Endothelial cell of umbilical vein (primary cell): Measurements from ENCODE around the gene FAM240B. TPM values are rescaled to one million over a fixed set of nuclear protein-coding genes. Genes with fewer than 3 reads are reported as not detected.

Experiments used
- Bru-seq: library from RNA; stranded (reverse); fragments of 400-500 nt; gene quantifications from one replicate; lab custom pipeline; 2021; lab: Mats Ljungman, UMichigan
- BruChase-seq, 2 experiments: library from RNA; stranded (reverse); fragments of 400-500 nt; gene quantifications; one replicate each; lab custom pipeline; 2021; lab: Mats Ljungman, UMichigan
- BruUV-seq: library from RNA; stranded (reverse); fragments of 400-500 nt; replicated peaks from 2 replicates; lab custom pipeline; 2021; lab: Mats Ljungman, UMichigan
- CTCF ChIA-PET: fragments of 300-600, 350-600 bp; sonication (Branson Sonifier 250); formaldehyde crosslinking; loops from one replicate; lab custom pipeline; 2021; ENCODE audit warnings: antibody characterized with exemption, inconsistent platforms; lab: Charles Lee
- POLR2A ChIA-PET: fragments of 300-600, 350-600 bp; sonication (Branson Sonifier 250); formaldehyde crosslinking; loops from one replicate; lab custom pipeline; 2021; ENCODE audit warnings: antibody characterized with exemption, inconsistent platforms; lab: Charles Lee
- DNase-seq: peaks from one replicate; pipeline ENCODE4 v3.0.0-alpha.2; 2011; ENCODE audit warnings: low read depth, low spot score
- FAIRE-seq: peaks from 2 replicates; lab custom pipeline; 2011; peaks lifted over from hg19 to GRCh38; lab: Jason Lieb, UNC
- H2AFZ ChIP-seq: 2 replicates; pipeline ENCODE4 v1.6.0; 2012; ENCODE audit warnings: low read depth, low read length, control low read depth, inconsistent platforms
- H3K27ac ChIP-seq: 2 replicates; pipeline ENCODE4 v1.5.1; 2011; ENCODE audit warnings: low read depth, mild to moderate bottlenecking, control low read depth, low read length, moderate library complexity; ENCODE audit not compliant: insufficient read depth
- H3K27me3 ChIP-seq, 2 experiments: 2 replicates each; pipeline versions ENCODE4 v1.6.0 to v1.6.1; 2011; ENCODE audit warnings: low read length in 2 of 2, mixed read lengths in 1 of 2; ENCODE audit not compliant: control insufficient read depth in 2 of 2, insufficient read depth in 2 of 2
- H3K36me3 ChIP-seq, 2 experiments: 2 replicates in 1 of 2; 3 replicates in 1 of 2; pipeline ENCODE4 v1.5.1; 2011; ENCODE audit warnings: low read length in 2 of 2, mild to moderate bottlenecking in 1 of 2, moderate library complexity in 1 of 2; ENCODE audit not compliant: control insufficient read depth in 2 of 2, insufficient read depth in 2 of 2; ENCODE audit errors: extremely low read depth in 1 of 2
- H3K4me1 ChIP-seq: 3 replicates; pipeline ENCODE4 v1.5.1; 2011; ENCODE audit warnings: mild to moderate bottlenecking, low read length; ENCODE audit not compliant: control insufficient read depth, insufficient read depth; ENCODE audit errors: extremely low read depth
- H3K4me2 ChIP-seq: 2 replicates; pipeline ENCODE4 v1.6.1; 2011; ENCODE audit warnings: low read length, control low read depth, mixed read lengths; ENCODE audit not compliant: insufficient read depth
- H3K4me3 ChIP-seq, 3 experiments: fragments of 200-600 bp in 1 of 3; sonication (generic), shearing (Covaris generic) in 1 of 3; replicated peaks in 1 of 3; 2 replicates each; pipeline ENCODE4 v1.5.1; 2011 to 2016; ENCODE audit warnings: control low read depth in 3 of 3, low read length in 3 of 3, mild to moderate bottlenecking in 2 of 3, inconsistent platforms in 1 of 3, low read depth in 1 of 3, moderate library complexity in 1 of 3; ENCODE audit not compliant: insufficient read depth in 1 of 3
- H3K79me2 ChIP-seq: 2 replicates; pipeline ENCODE4 v1.6.0; 2012; ENCODE audit warnings: low read length, inconsistent platforms; ENCODE audit not compliant: control insufficient read depth, insufficient read depth
- H3K9ac ChIP-seq: replicated peaks from 2 replicates; pipeline ENCODE3; 2011; ENCODE audit warnings: low read length, control low read depth; ENCODE audit not compliant: insufficient read depth; ENCODE audit errors: extremely low read depth
- H3K9me1 ChIP-seq: replicated peaks from 3 replicates; pipeline ENCODE4 v1.6.0; 2011; ENCODE audit warnings: mild to moderate bottlenecking, low read length; ENCODE audit not compliant: control insufficient read depth, insufficient read depth; ENCODE audit errors: extremely low read depth
- H3K9me3 ChIP-seq: replicated peaks from 2 replicates; pipeline ENCODE4 v1.5.1; 2012; ENCODE audit warnings: low read length, inconsistent platforms; ENCODE audit not compliant: control insufficient read depth, insufficient read depth
- H4K20me1 ChIP-seq: replicated peaks from 2 replicates; pipeline ENCODE3; 2011; ENCODE audit warnings: mild to moderate bottlenecking, low read length; ENCODE audit not compliant: control insufficient read depth, insufficient read depth; ENCODE audit errors: extremely low read depth
- EZH2 ChIP-seq: IDR thresholded peaks from 2 replicates; pipeline ENCODE4 v1.6.1; 2012; ENCODE audit warnings: borderline replicate concordance, low read depth, mild to moderate bottlenecking, moderate library complexity, low read length, inconsistent platforms; ENCODE audit not compliant: severe bottlenecking
- FOS ChIP-seq: IDR thresholded peaks from 2 replicates; pipeline ENCODE4 v1.6.1; 2011; ENCODE audit warnings: mild to moderate bottlenecking, low read length, moderate library complexity, borderline replicate concordance; ENCODE audit not compliant: insufficient read depth
- GATA2 ChIP-seq: IDR thresholded peaks from 2 replicates; pipeline ENCODE4 v1.7.0; 2011; ENCODE audit warnings: low read depth, mild to moderate bottlenecking, moderate library complexity, mixed read lengths, low read length; ENCODE audit not compliant: insufficient read length, insufficient read depth
- JUN ChIP-seq: IDR thresholded peaks from 2 replicates; pipeline ENCODE4 v1.6.1; 2011; ENCODE audit warnings: borderline replicate concordance, low read depth; ENCODE audit not compliant: insufficient read length, insufficient read depth
- MYC ChIP-seq: IDR thresholded peaks from one replicate; pipeline ENCODE4 v1.6.1; 2011; ENCODE audit warnings: mild to moderate bottlenecking, low read depth, low read length
- POLR2A ChIP-seq: IDR thresholded peaks from 2 replicates; pipeline ENCODE4 v1.6.1; 2012; ENCODE audit warnings: low read depth, mild to moderate bottlenecking, control low read depth, low read length
- POLR2AphosphoS5 ChIP-seq: IDR thresholded peaks from 2 replicates; pipeline ENCODE4 v1.6.1; 2012; ENCODE audit warnings: low read depth, mild to moderate bottlenecking, control low read depth, low read length, moderate library complexity; ENCODE audit not compliant: insufficient read depth
- dilution Hi-C: fragments of 300-500 bp; cut with MboI; formaldehyde crosslinking; loops from one replicate; pipeline ENCODE4 v1.15.0; 2019; ENCODE audit warnings: low sequenced_read_pairs; ENCODE audit not compliant: extremely low pct_ligation_motif_present
- intact Hi-C: fragments of 100-400 bp; cut with micrococcal nuclease; formaldehyde crosslinking; loops from one replicate; pipeline ENCODE4 v1.10.0; 2022
- long read RNA-seq: library from polyadenylated mRNA; stranded (forward); transcript quantifications from one replicate; pipeline ENCODE4 v2.0.0, GENCODE V29; 2021
- polyA minus RNA-seq, 3 experiments: library from RNA; depleted of rRNA, polyadenylated mRNA; stranded (reverse); fragments of >200 nt; gene quantifications; 1 replicate in 1 of 3; 2 replicates in 2 of 3; pipeline ENCODE4 v1.2.3, GENCODE V29; 2011
- polyA plus RNA-seq, 4 experiments: library from polyadenylated mRNA; depleted of rRNA in 3 of 4; stranded (reverse) in 3 of 4; unstranded in 1 of 4; fragments of >200 nt; gene quantifications; 2 replicates each; pipeline versions ENCODE4 v1.2.1 to v1.2.3, GENCODE V29; 2011 to 2012; ENCODE audit warnings: missing spikeins in 1 of 4
- total RNA-seq: library from RNA; stranded (reverse); gene quantifications from 2 replicates; pipeline ENCODE4 v1.2.3, GENCODE V29; 2021
- TF ChIP-seq, protein P1 (sequence below), 2 donors: IDR thresholded peaks; 1 replicate in 1 of 2; 2 replicates in 1 of 2; pipeline ENCODE4 v1.5.1; 2011; ENCODE audit warnings: low read length in 2 of 2, mild to moderate bottlenecking in 2 of 2, moderate library complexity in 2 of 2, control low read depth in 1 of 2, inconsistent platforms in 1 of 2, low read depth in 1 of 2; ENCODE audit not compliant: insufficient read depth in 1 of 2; ENCODE audit errors: extremely low read depth in 1 of 2
- TF ChIP-seq, protein P2 (sequence below): IDR thresholded peaks from 2 replicates; pipeline ENCODE4 v1.6.1; 2011; ENCODE audit not compliant: insufficient read depth, insufficient read length

The FAM240B gene
- not detected in 2 replicates for total RNA-seq
- polyA plus RNA-seq: not detected in 2 replicates
- polyA plus RNA-seq (2011; cell fraction: cytosol; rRNA removed): not detected in 2 replicates
- not detected in 2 replicates for polyA plus RNA-seq (2011; cell fraction: nucleus; rRNA removed)
- polyA plus RNA-seq (2012): not detected in 2 replicates
- not detected in 2 replicates for polyA minus RNA-seq
- polyA minus RNA-seq (2011; cell fraction: cytosol; rRNA and poly(A)+ RNA removed): not detected
- not detected in 2 replicates for polyA minus RNA-seq (2011; cell fraction: nucleus; rRNA and poly(A)+ RNA removed)
- not detected for Bru-seq, nascent RNA
- not detected for BruChase-seq, experiment 1, labeled RNA remaining after a 6-hour chase
- BruChase-seq, experiment 2, labeled RNA remaining after a 2-hour chase: not detected
- long read RNA-seq: 0 reads

DNA sequence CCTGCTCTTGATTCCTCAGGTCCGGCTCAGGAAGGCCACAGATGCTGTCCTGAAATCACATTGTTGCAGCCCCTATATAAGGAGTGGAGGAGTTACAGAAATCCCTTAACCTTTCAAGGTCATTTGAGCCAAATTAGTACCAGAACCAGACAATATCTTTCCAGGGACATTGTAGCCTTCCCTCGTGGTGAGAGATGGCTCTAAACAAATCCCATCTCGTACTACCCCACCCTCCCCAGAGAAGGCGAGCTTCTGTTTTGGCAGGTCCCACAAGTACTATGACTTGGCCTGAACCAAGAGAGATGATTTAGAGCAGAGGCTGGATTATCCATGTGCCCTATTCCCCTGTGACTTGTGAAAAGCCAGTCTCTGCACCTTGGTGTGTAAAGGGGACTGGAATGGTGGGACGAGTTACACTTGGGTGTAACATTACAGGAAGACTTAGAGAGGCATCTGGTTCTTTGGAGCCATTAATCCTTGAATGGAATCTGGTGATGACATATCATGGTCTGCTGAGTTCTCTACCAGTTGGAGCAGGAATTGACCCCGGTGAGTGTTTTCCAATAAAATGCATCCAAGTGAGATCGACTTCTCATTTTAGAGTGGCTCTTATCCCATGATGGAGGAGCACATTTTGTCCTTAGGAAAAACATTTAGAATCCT is at the start of gene FAM240B:
FAM240B (minus strand) TSS at position 51 of the 663 bp plus-strand sequence. CDS start 16,134 bp downstream, outside the sequence.
- DNase-seq: no peak
- dilution Hi-C loops (no loop called here), intact Hi-C loops (no loop called here)
- Histone ChIP-seq H3K4me1 (no peaks in the 10 kb centered on the region), H3K4me3 (no peak within 1 kb of the TSS), H4K20me1 (no peaks in the 10 kb centered on the region), H2AFZ (no peak within 1 kb of the TSS), H3K9me3 (no peaks in the 10 kb centered on the region), H3K4me2 (no peak within 1 kb of the TSS), H3K79me2 (no peaks in the 10 kb centered on the region), H3K9me1 (no peaks in the 10 kb centered on the region), H3K27ac (no peak within 1 kb of the TSS), H3K36me3 (no peaks in the 10 kb centered on the region), H3K9ac (no peak within 1 kb of the TSS), H3K27me3 (no peaks in the 10 kb centered on the region)
- BruUV-seq: no TSS peak
- ChIA-PET POLR2A (no interaction called here), CTCF (no interaction called here)
- FAIRE-seq: no peak
- TF ChIP-seq POLR2AphosphoS5: no peak
- TF ChIP-seq MYC: no peak
- TF ChIP-seq, protein P1, sequence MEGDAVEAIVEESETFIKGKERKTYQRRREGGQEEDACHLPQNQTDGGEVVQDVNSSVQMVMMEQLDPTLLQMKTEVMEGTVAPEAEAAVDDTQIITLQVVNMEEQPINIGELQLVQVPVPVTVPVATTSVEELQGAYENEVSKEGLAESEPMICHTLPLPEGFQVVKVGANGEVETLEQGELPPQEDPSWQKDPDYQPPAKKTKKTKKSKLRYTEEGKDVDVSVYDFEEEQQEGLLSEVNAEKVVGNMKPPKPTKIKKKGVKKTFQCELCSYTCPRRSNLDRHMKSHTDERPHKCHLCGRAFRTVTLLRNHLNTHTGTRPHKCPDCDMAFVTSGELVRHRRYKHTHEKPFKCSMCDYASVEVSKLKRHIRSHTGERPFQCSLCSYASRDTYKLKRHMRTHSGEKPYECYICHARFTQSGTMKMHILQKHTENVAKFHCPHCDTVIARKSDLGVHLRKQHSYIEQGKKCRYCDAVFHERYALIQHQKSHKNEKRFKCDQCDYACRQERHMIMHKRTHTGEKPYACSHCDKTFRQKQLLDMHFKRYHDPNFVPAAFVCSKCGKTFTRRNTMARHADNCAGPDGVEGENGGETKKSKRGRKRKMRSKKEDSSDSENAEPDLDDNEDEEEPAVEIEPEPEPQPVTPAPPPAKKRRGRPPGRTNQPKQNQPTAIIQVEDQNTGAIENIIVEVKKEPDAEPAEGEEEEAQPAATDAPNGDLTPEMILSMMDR (IDR thresholded peaks at IDR 0.05; ENCODE audit: extremely low read depth in 1 of 2, insufficient read depth in 1 of 2, low read depth in 1 of 2, low read length in 2 of 2): no peak
- TF ChIP-seq GATA2: no peak
- TF ChIP-seq EZH2: no peak
- no peak for TF ChIP-seq FOS
- no peak for TF ChIP-seq JUN
- no peak for TF ChIP-seq POLR2A
- TF ChIP-seq, protein P2, sequence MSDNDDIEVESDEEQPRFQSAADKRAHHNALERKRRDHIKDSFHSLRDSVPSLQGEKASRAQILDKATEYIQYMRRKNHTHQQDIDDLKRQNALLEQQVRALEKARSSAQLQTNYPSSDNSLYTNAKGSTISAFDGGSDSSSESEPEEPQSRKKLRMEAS: no peak
